Measurements from ENCODE around the gene NDUFB8.

Gene NDUFB8

GRCh38 chr10:100504096-100504495 lies 25.6 kb downstream of the NDUFB8 start:
- no peak overlapping the region for H3K4me3 ChIP-seq (ENCODE audit: control insufficient read depth, low read depth, low read length)
- no peak for TF ChIP-seq CTCF (conservative IDR thresholded peaks at IDR 0.05; ENCODE audit: control insufficient read depth, insufficient read depth, low read depth, low read length)
- peak; percentile 63 for DNase-seq (ENCODE audit: low read depth)

- DNase-seq (ENCODE audit: low read depth), result peak; percentile 30
- H3K4me3 ChIP-seq (ENCODE audit: control insufficient read depth, low read depth, low read length), result no peak overlapping the region
- TF ChIP-seq CTCF (conservative IDR thresholded peaks at IDR 0.05; ENCODE audit: control insufficient read depth, insufficient read depth, low read depth, low read length), result no peak
Measured at GRCh38 chr10:100502926-100503494, 26.7 kb downstream of the NDUFB8 start.

DNA sequence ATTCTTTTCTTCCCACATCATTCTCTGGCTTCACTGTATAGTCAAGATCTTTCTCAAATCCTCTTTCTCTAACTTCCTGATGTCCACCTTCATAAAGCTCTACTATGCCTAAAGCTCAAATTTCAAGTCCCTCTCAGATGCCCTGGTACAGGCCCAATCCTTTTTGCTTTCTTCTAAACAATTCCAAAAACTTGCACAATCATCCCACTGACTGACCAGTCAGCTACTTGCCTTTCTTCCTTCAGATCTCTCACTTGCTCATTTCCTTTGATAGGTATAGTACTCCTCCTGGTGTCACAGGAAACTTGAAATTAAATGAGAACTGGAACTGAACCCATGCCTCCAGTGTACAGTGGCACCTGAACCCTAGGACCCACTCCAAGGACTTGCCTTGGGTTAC lies 28.2 kb downstream of the NDUFB8 start:
- no peak overlapping the region for H3K4me3 ChIP-seq (ENCODE audit: control insufficient read depth, low read depth, low read length)
- no peak for TF ChIP-seq CTCF (conservative IDR thresholded peaks at IDR 0.05; ENCODE audit: control insufficient read depth, insufficient read depth, low read depth, low read length)
- peak; percentile 30 for DNase-seq (ENCODE audit: low read depth)

DNA sequence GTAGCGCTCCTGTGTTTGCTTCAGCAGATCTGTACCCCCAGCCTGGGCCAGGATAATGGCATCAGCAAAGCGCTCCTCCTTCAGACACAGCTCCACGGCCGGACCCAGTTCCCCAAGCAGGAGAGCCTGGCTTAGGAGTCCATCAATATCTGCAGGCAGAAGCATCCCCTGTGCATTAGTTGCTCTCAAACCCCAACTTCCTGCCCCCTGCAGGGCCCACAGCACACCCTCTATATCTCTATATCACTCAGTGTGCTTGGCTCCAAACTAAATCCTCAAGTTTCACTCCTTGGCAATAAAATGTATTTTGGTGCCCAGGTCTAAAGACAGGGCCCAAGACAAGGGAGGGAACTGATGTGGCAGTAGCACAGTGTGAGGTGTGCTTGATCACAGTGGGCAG lies 31.6 kb downstream of the NDUFB8 start:
- TF ChIP-seq CTCF (conservative IDR thresholded peaks at IDR 0.05; ENCODE audit: control insufficient read depth, insufficient read depth, low read depth, low read length), result no peak
- no peak overlapping the region for H3K4me3 ChIP-seq (ENCODE audit: control insufficient read depth, low read depth, low read length)
- no peak for DNase-seq (ENCODE audit: low read depth)

- TF ChIP-seq CTCF (conservative IDR thresholded peaks at IDR 0.05; ENCODE audit: control insufficient read depth, insufficient read depth, low read depth, low read length), result no peak
- DNase-seq (ENCODE audit: low read depth), result no peak
- H3K4me3 ChIP-seq (ENCODE audit: control insufficient read depth, low read depth, low read length), result no peak overlapping the region
Measured at GRCh38 chr10:100496567-100496966, 33.1 kb downstream of the NDUFB8 start.

DNA sequence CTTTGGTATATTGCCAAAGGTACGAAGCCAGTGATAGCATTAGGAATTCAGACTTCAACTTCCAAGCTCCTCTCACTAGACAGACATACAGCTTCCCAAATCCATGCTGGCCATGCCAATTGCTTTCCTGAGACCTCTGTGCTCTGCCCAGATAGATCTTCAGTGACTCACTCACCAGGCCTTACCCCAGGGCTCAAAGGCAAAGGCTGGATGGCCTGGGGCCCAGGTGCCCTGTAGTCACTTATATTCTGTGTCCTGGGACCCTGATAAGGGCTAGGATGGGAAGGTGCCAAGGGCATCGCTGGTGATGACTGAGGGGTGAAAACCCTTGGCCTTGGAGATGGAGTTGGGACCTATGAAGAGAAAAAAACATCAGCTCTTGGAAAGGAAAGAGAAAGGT lies 39.1 kb downstream of the NDUFB8 start:
- no peak for TF ChIP-seq CTCF (conservative IDR thresholded peaks at IDR 0.05; ENCODE audit: control insufficient read depth, insufficient read depth, low read depth, low read length)

DNA sequence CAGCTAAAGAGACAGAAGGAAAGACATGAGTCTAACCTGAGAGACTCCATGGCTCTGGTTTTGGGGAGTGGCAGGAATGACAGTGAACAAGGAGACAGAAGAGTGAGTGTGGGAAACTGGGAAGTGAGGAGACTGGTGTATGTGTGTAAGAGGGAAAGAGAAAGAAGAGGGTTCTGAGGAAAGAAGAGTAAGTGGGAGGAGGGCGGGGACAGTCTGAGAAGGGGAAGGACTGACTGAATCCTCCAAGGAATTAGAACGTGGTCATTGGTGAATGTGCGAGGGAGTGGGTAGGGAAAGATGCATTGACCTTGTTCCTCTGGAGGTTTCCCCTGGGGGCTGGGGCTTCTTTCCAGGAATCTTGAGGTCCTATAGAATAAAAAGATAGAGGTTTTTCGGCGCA lies 40.3 kb downstream of the NDUFB8 start:
- H3K4me3 ChIP-seq (ENCODE audit: control insufficient read depth, low read depth, low read length), result no peak overlapping the region
- no peak for TF ChIP-seq CTCF (conservative IDR thresholded peaks at IDR 0.05; ENCODE audit: control insufficient read depth, insufficient read depth, low read depth, low read length)
- no peak for DNase-seq (ENCODE audit: low read depth)

More for the DNA sequence above, 39.1 kb downstream of the NDUFB8 start:
- no peak overlapping the region for H3K4me3 ChIP-seq (ENCODE audit: control insufficient read depth, low read depth, low read length)
- no peak for DNase-seq (ENCODE audit: low read depth)

Measured in fibroblast of mammary gland (primary cell).